DND-41 (cell line): ENCODE results near the gene MAML3.
"Not testable (repeated sequence)": the region's sequence is repeated elsewhere in the genome, so short reads cannot be mapped to it uniquely, and the experiment has no call there.

Experiments
- ATAC-seq: fragments of 200-7000 bp; cut with Tn5 transposase; 3 replicates; pipeline ENCODE4 v1.9.1; 2021; ENCODE audit warnings: low read depth; ENCODE audit not compliant: insufficient read depth
- DNase-seq: peaks from one replicate; pipeline ENCODE4 v3.0.0-alpha.2; 2020
- H2AFZ ChIP-seq: 2 replicates; pipeline ENCODE4 v1.6.0; 2012; ENCODE audit warnings: low read depth, low read length
- H3K27ac ChIP-seq: 2 replicates; pipeline ENCODE4 v1.5.1; 2012; ENCODE audit warnings: low read length, inconsistent platforms
- H3K27me3 ChIP-seq: fragments of 200-600 bp; sonication (generic); 2 replicates; pipeline ENCODE4 v1.6.0; 2012; ENCODE audit warnings: low read length, mild to moderate bottlenecking, inconsistent platforms; ENCODE audit not compliant: insufficient read depth, poor library complexity
- H3K36me3 ChIP-seq: 2 replicates; pipeline ENCODE4 v1.5.1; 2012; ENCODE audit warnings: low read length, inconsistent platforms; ENCODE audit not compliant: insufficient read depth
- H3K4me1 ChIP-seq: 2 replicates; pipeline ENCODE4 v1.5.1; 2012; ENCODE audit warnings: mild to moderate bottlenecking, low read length; ENCODE audit not compliant: insufficient read depth
- H3K4me2 ChIP-seq: 2 replicates; pipeline ENCODE4 v1.6.0; 2012; ENCODE audit warnings: mild to moderate bottlenecking, moderate library complexity, low read length, inconsistent platforms; ENCODE audit not compliant: insufficient read depth
- H3K4me3 ChIP-seq, 2 experiments: fragments of 200-600 bp in 1 of 2; shearing (Covaris generic) in 1 of 2; 2 replicates each; pipeline ENCODE4 v1.5.1; 2012 to 2016; ENCODE audit warnings: inconsistent platforms in 2 of 2, low read length in 2 of 2, mild to moderate bottlenecking in 2 of 2, low read depth in 1 of 2, moderate library complexity in 1 of 2
- H3K79me2 ChIP-seq: 2 replicates; pipeline ENCODE4 v1.6.0; 2012; ENCODE audit warnings: low read length, inconsistent platforms; ENCODE audit not compliant: insufficient read depth
- H3K9ac ChIP-seq: 2 replicates; pipeline ENCODE4 v1.6.0; 2012; ENCODE audit warnings: low read depth, mild to moderate bottlenecking, inconsistent platforms, low read length, moderate library complexity
- H3K9me3 ChIP-seq: 2 replicates; pipeline ENCODE4 v1.5.1; 2012; ENCODE audit warnings: low read length, moderate library complexity, mild to moderate bottlenecking, inconsistent platforms; ENCODE audit not compliant: insufficient read depth, severe bottlenecking
- H4K20me1 ChIP-seq: 2 replicates; pipeline ENCODE4 v1.6.0; 2012; ENCODE audit warnings: low read length; ENCODE audit not compliant: insufficient read depth
- EZH2 ChIP-seq: IDR thresholded peaks from 3 replicates; pipeline ENCODE4 v1.6.1; 2012; ENCODE audit warnings: borderline replicate concordance, low read depth, mild to moderate bottlenecking, moderate library complexity, low read length, inconsistent platforms; ENCODE audit not compliant: severe bottlenecking
- TF ChIP-seq, protein P1 (sequence below): IDR thresholded peaks from 2 replicates; pipeline ENCODE4 v1.5.1; 2012; ENCODE audit warnings: borderline replicate concordance, low read length, moderate library complexity, mild to moderate bottlenecking; ENCODE audit not compliant: poor library complexity, severe bottlenecking; ENCODE audit errors: extremely low read depth

The MAML3 gene

DNA sequence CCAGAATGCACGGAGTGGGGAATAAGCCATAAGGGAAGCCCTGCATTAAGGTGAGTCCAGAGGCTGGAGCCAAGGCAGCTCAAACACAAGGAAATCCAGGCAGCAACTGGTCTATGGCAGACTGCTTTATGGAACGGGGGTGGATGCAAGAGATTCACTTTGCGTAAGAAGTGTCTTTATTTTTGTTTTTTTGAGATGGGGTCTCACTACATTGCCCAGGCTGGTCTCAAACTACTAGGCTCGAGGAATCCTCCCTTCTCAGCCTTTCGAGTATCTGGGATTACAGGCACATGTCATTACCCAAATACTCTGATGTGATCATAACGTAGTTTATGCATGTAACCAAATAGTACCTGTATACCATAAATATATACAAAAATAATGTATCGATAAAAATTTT lies 199.5 kb downstream of the MAML3 start:
- no peak overlapping the region for H3K27ac ChIP-seq
- H3K9ac ChIP-seq: no peak overlapping the region
- H3K4me2 ChIP-seq: no peak overlapping the region
- H3K4me3 ChIP-seq: no peak overlapping the region
- peaks cover 8% of the 10 kb centered on the region; the same call in 1 of the 2 replicates for H4K20me1 ChIP-seq
- H2AFZ ChIP-seq: no peak overlapping the region
- peaks cover 34% of the 10 kb centered on the region for H3K4me1 ChIP-seq
- H3K79me2 ChIP-seq: no peaks in the 10 kb centered on the region
- no peaks in the 10 kb centered on the region for H3K27me3 ChIP-seq
- ATAC-seq (no peak), DNase-seq (no peak)
- no peaks in the 10 kb centered on the region for H3K36me3 ChIP-seq
- no peaks in the 10 kb centered on the region for H3K9me3 ChIP-seq
- TF ChIP-seq, protein P1, sequence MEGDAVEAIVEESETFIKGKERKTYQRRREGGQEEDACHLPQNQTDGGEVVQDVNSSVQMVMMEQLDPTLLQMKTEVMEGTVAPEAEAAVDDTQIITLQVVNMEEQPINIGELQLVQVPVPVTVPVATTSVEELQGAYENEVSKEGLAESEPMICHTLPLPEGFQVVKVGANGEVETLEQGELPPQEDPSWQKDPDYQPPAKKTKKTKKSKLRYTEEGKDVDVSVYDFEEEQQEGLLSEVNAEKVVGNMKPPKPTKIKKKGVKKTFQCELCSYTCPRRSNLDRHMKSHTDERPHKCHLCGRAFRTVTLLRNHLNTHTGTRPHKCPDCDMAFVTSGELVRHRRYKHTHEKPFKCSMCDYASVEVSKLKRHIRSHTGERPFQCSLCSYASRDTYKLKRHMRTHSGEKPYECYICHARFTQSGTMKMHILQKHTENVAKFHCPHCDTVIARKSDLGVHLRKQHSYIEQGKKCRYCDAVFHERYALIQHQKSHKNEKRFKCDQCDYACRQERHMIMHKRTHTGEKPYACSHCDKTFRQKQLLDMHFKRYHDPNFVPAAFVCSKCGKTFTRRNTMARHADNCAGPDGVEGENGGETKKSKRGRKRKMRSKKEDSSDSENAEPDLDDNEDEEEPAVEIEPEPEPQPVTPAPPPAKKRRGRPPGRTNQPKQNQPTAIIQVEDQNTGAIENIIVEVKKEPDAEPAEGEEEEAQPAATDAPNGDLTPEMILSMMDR: no peak
- no peak for TF ChIP-seq EZH2

DNA sequence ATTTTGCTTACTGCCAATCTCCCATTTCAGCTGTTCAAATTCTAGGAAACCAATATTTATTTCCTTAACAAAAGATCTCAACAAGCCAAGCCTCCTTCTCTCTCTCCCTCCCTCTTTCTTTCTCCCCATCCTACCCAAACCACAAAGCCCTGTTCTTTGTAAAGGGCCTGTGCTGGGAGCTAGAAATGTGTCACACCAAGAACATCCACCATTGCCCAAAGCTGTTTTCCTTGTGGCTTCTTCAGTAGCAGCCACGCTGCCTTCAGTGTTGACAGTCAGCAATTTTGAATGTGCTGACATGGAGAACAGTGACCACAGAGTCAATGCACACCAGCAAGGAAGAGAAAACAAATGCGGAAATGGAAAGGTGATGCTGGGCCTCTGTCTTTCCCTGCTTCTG lies 203.0 kb downstream of the MAML3 start:
- peak overlapping the region; percentile 64 for H3K4me2 ChIP-seq
- no peaks in the 10 kb centered on the region for H3K79me2 ChIP-seq
- no peaks in the 10 kb centered on the region for H3K36me3 ChIP-seq
- no peaks in the 10 kb centered on the region for H3K9me3 ChIP-seq
- TF ChIP-seq, protein P1: no peak
- no peak for TF ChIP-seq EZH2
- peaks cover 34% of the 10 kb centered on the region for H3K4me1 ChIP-seq
- H3K4me3 ChIP-seq: peak overlapping the region in 1 of 2 experiments; percentile 33; a peak in 2 of 4 replicates
- H4K20me1 ChIP-seq: peaks cover 8% of the 10 kb centered on the region; the same call in 1 of the 2 replicates
- H3K27me3 ChIP-seq: no peaks in the 10 kb centered on the region
- no peak overlapping the region for H3K9ac ChIP-seq
- H2AFZ ChIP-seq: no peak overlapping the region
- peak; percentile 66 for DNase-seq
- H3K27ac ChIP-seq: peak overlapping the region; percentile 67
- peak; percentile 76 for ATAC-seq

DNA sequence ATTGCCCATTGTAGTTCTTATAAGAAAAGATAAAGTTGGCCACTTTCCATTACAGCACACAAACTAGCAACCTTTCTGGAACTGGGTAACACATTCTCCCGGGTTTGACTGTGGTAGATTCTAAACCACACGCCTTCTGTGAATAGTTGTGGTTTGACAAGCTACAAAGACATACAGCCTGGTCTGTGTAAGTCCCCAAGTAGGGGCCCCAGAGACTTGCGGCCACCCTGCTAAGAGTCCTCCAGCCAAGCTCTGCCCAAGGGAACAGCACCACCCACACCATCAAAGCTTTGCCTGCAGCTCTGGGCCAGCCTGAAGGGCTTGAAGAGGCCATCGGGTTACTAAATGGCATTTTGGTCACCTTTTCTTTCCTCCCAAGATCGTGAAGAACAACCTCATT lies 203.4 kb downstream of the MAML3 start:
- H3K27me3 ChIP-seq: no peaks in the 10 kb centered on the region
- no peaks in the 10 kb centered on the region for H3K9me3 ChIP-seq
- H4K20me1 ChIP-seq: peaks cover 8% of the 10 kb centered on the region; the same call in 1 of the 2 replicates
- H3K4me3 ChIP-seq: 0 out of 4 replicates have a peak overlapping the region, but pooled peaks of 1 of the 2 experiments have one; percentile 4
- no peak overlapping the region for H2AFZ ChIP-seq
- no peak overlapping the region for H3K9ac ChIP-seq
- peaks cover 34% of the 10 kb centered on the region for H3K4me1 ChIP-seq
- H3K27ac ChIP-seq: peak overlapping the region; percentile 67
- H3K36me3 ChIP-seq: no peaks in the 10 kb centered on the region
- peak; percentile 94 for ATAC-seq
- TF ChIP-seq, protein P1: no peak
- TF ChIP-seq EZH2: no peak
- peak overlapping the region; percentile 64 for H3K4me2 ChIP-seq
- peak; percentile 74 for DNase-seq
- H3K79me2 ChIP-seq: no peaks in the 10 kb centered on the region

DNA sequence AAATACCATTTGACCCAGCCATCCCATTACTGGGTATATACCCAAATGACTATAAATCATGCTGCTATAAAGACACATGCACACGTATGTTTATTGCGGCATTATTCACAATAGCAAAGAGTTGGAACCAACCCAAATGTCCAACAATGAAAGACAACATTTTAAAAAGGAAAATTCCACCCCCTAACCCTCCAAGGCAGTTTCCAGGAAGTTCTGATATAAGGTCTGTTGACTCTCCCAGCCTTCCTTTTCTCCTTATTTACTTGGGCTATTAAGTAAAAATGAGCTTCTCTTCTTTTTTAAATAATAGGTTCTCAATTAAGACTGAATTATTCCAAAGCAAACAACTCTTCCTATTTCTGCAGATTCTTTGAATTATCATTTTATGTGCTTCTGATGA lies 209.1 kb downstream of the MAML3 start:
- not testable (repeated sequence) for H3K79me2 ChIP-seq, H3K9me3 ChIP-seq, H3K4me1 ChIP-seq, DNase-seq, H3K4me2 ChIP-seq, H3K27ac ChIP-seq, H4K20me1 ChIP-seq, H2AFZ ChIP-seq, H3K4me3 ChIP-seq, H3K27me3 ChIP-seq, ATAC-seq, H3K9ac ChIP-seq, H3K36me3 ChIP-seq
